Amniotic stem cell (primary cell): ENCODE results near the gene LPCAT2.
A peak's percentile ranks its signal among the peaks of the same experiment; 100 is the strongest.

Experiments
- DNase-seq: peaks from one replicate; lab custom pipeline; 2025; lab: John Stamatoyannopoulos, UW

LPCAT2 gene

GRCh38 chr16:55481023-55481422 is 27.8 kb upstream of the LPCAT2 start:
- no peak for DNase-seq

- peak; percentile 13 for DNase-seq
These were observed 26.8 kb upstream of the LPCAT2 start for GRCh38 chr16:55482056-55482455.

- DNase-seq: peak; percentile 63
These were observed 21.6 kb upstream of the LPCAT2 start for GRCh38 chr16:55487048-55487803.

GRCh38 chr16:55488306-55488705 is 20.6 kb upstream of the LPCAT2 start:
- DNase-seq: no peak

GRCh38 chr16:55489119-55489955 is 19.5 kb upstream of the LPCAT2 start:
- DNase-seq: no peak

DNA sequence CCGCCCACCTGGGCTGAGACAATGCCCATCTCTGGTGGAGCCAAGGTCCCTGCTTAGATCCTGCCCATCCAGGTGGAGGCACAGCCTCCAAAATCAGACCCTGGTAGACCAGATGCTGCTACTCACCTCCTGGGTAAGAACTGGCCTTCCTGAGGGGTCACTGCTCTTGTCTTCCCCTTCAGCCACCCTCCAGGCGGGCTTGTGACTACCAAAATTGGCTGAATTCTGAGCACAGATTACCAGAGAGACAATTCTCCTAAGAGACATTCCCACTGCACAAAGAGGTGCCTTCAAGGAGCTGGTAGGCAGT is 19.0 kb upstream of the LPCAT2 start:
- no peak for DNase-seq

DNA sequence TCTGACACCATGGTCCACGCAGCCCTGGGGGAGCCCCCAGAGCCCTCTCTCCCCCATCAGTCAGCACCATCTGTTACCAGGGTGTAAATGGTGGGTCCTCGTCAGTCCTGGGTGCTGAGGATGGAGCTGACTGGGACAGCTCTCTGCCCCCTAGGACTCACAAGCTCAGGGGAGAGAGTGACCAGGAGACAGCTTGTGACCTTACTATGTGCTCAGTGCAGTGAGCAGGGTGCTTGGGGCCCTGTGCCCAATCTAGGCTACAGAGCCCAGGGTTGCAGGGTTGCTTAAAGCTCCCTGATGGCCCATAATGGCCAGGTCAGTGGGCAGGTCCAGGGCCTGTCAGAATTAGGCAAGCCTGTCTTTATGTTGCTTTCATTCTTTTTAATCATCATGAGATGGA is 18.6 kb upstream of the LPCAT2 start:
- no peak for DNase-seq

DNA sequence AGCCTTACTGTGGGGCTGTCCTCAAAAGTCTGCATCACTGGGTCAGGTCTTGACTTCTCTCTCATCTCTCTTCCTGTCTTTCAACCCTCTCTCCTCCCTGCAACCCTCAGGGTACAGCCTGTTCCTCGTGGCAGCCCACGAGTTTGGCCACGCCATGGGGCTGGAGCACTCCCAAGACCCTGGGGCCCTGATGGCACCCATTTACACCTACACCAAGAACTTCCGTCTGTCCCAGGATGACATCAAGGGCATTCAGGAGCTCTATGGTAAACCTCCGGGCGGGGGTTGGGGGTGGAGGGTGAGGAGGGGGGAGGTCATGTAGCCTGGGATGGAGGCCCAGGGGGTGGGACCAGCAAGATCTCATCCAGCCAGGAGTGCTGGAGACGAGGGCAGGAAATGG is 17.2 kb upstream of the LPCAT2 start:
- no peak for DNase-seq

DNA sequence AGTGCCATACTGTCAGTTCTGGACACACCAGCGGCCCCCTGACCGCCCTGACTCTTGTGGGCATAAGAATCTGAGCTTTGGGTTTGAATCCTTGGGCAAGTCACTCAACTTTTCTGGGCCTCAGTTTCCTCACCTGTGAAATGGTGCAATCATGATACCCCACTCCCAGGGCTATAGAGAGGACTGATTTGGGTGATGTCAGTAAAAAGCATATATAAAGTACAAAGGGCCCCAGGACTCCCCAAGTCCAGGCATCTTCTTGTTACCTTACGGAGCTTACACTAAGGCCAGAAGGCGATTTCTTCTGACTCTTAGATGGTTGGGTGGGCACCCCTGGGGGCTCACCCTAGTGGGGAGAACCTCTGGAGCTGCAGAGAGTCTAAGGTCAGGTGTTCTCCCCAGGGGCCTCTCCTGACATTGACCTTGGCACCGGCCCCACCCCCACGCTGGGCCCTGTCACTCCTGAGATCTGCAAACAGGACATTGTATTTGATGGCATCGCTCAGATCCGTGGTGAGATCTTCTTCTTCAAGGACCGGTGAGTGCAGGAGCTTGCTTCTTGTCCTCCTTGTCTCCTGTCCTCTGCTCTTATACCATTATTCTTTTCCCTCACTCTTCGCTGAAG is 16.0 kb upstream of the LPCAT2 start:
- DNase-seq: no peak

DNA sequence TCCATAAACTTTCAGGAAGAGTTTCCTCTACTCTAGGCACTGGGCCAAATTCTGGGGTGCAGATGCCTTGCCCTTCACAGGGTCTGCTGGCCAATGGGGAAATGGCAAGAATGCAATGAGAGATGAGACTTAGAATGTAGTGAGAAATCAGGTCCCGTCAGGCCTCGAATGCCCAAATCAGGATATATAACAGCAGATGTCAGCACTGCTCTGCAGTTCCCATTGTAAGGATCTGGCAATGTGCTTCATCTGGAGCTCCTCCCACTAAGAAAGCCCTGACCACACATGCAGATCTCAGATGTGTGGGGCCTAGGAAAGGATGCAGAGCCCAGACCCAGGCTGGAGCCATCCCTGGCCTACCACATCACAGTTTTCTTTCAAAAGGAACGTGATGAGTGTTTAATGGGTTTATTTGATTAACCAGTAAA is 13.9 kb upstream of the LPCAT2 start:
- peak; percentile 69 for DNase-seq

DNA sequence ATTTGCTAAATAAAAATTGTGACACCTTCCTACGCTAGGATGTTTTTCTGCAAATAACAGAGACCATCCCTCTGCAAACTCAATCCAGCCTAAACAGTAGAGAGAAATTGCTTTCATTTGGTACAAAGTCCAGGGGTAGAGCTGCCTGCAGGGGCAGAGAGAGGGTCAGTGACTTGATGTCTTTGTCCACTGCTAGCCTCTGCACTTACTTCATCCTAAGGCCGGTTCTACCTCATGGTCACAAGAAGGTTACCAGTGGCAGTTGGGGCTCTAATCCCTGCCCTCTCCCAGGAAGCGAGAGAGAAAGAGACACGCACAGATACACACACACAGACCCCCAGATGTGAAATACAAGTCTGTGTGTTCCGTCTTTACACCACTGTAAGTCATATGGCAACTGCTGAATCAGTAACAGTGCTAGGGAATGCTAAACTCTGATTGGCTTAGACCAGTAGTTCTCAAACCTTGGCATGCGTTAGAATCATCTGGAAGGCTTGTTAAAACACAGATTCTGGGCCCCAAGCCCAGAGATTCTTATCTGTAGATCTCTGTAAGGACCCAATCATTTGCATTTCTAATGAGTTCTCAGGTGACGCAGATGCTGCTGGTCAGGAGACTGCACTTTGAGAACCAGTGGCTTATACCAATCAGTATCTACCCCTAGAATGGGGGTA is 13.1 kb upstream of the LPCAT2 start:
- DNase-seq: no peak

DNA sequence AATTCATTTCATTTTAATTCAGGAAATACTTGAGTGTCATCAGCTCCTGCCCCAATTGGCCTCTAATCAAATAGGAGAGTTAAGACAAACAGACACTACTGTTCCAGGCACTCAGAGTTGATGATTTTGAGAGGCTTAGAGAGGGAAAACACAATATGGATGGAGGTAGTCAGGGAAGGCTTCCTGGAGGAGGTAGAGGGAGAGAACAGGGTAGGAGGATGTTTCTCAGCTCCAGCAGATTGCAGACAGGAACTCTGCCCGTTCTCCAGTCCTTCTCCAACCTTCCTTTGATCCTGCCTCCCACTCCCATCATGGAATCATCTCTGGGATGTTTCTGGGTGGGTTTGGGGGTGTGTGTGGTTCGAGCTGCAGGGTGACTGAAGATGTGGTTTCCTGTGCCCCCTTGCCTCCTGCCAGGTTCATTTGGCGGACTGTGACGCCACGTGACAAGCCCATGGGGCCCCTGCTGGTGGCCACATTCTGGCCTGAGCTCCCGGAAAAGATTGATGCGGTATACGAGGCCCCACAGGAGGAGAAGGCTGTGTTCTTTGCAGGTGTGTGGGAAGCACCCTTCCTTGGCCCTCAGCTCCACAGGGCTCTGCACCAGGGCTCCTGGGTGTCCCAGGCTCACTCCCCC is 12.2 kb upstream of the LPCAT2 start:
- DNase-seq: no peak

DNA sequence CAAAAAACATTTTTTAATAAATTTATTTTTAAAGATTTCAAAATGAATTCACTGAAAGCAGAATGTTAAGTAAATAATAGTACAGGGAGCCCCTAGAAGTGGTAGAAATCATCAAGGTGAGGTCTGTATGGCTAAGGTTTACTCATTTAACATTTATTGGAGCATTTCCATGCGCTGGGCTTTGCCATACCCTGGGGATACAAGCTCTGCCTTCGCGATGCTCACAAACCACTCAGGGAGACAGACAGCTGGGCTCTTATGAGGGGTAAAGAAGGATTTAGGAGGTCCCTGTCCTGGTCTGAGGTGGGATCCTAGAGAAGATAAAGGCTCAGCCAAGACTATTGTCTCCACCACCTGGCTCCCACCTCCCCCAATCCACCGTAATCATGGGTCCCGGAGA is 11.3 kb upstream of the LPCAT2 start:
- no peak for DNase-seq

DNA sequence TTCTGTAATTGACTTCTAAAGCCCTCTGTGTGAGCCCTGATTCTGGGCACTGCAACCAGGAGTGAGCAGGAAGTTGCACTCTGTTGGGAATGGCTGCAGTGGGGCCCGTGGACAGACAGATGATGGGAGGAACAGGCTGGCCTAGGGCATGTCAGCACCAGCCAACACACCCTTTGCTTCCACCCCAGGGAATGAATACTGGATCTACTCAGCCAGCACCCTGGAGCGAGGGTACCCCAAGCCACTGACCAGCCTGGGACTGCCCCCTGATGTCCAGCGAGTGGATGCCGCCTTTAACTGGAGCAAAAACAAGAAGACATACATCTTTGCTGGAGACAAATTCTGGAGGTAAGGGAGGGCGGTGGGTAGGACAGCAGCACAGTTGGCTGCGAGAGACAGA is 10.8 kb upstream of the LPCAT2 start:
- DNase-seq: no peak

DNA sequence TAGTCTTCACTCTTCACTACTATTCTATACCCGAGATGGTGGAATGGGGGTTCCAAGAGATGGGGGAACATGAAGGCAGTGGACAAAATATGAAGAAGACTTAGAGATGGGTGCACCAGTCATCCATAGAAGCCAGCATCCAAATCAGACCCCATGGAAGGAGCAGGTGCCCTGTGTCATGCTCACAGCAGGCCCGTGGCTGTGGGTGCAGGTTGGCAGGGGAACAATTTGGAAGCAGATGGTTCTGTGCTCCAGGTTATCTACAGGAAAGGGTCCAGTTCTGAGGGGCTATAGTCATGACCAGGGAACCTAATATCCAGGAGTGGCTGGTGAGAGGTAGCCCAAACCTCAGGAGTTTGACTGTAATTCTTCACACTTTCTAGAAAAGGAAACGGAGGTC is 9.6 kb upstream of the LPCAT2 start:
- DNase-seq: no peak

GRCh38 chr16:55499951-55500529 is 8.8 kb upstream of the LPCAT2 start:
- DNase-seq: peak; percentile 96

DNA sequence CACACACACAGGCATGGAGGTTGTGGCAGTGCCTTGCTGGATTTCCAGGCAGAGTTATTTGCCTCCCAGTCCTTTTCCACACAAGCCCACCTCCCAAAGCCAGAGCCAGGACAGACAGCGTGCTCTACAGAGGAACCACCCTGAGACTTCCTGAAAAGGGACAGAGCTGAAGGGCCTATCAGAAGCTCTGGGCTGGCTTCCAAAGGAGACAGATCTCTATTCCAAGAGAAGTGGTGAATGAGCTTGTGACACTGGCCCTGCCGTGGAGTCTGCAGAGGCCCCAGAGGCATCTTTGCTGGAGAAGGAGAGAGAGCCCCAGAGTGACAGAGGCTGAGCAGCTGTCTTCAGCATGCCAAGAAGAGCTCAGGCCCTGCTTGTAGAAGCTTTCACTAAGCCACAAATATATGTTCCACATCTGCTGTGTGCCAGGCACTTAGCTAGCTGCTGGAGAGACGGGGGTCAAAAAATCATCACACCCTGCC is 8.3 kb upstream of the LPCAT2 start:
- no peak for DNase-seq

DNA sequence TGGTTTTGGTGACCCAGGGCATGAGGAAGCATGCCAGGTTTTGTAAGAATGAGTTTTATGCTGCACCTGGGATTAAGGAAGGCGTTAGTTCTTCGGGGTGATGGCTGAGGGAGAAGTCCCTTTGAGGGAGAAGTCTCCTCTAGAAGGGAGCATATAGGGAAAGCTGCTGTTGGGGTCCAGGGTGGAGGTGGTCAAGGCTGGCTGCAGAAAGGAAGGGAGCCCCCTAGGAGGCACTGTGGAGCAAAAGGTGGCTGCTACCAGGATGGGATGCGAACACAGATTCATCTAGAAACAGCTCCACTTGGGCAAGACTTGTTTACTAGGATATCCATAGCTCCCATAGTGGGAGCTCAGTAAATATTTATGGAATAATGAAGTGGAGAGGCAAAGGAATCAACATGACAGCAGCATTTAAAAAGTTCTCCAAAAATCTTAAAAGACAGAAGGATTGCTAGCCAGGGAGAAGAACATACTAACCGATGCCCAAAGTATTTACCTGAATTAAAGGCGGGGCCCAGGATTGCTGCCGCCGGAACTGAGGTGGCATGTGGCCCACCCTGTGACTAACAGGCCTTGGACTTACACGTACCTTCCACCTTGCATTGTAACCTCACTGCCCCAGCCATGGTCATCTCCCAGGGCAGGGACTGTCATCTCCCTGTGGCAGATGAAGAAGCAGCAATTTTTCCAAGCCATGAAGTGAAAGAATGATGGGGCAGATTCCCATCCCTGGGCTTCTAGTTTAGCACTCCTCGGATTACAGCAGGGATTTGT is 7.1 kb upstream of the LPCAT2 start:
- no peak for DNase-seq

DNA sequence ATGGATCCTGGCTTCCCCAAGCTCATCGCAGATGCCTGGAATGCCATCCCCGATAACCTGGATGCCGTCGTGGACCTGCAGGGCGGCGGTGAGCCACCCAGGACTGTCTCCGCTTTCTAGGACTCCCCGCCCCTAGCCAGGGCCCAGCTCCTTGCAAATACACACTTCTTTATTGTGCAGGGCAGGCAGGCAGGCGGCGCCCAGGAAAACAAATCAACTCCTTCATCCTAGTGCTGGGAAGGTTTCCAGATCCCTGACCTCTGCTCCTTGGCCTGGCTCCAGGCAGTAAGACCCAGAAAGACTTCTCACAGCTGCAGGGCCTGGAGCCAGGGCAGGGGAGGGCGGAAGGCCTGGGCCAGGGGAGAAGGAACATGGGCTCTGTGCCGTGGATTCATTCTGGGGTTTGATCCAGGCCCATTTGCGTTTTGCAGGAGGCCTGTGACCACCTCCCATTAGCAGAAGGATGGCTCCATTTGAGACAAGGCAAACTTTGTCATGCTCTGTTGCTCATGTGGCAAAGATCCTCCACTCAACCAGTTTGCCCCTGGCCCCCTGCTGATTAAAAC is 6.0 kb upstream of the LPCAT2 start:
- no peak for DNase-seq
